Fibroblast of lung (primary cell): ENCODE results near the gene GTSF1L.

Experiments
- CTCF ChIP-seq, 2 donors: IDR thresholded peaks in 1 of 2; conservative IDR thresholded peaks in 1 of 2; 1 replicate in 1 of 2; 2 replicates in 1 of 2; pipeline ENCODE4 v1.5.1; 2011 to 2012; ENCODE audit warnings: low read length in 2 of 2, control low read depth in 1 of 2, inconsistent platforms in 1 of 2, low read depth in 1 of 2, mild to moderate bottlenecking in 1 of 2
- EZH2 ChIP-seq: IDR thresholded peaks from 2 replicates; pipeline ENCODE4 v1.5.1; 2012; ENCODE audit warnings: low read length, control low read depth, mild to moderate bottlenecking; ENCODE audit errors: missing control alignments

- no peak for TF ChIP-seq CTCF (conservative IDR thresholded peaks at IDR 0.05 in 1 of 2, IDR thresholded peaks at IDR 0.05 in 1 of 2; ENCODE audit: low read depth in 1 of 2, low read length in 2 of 2)
- no peak for TF ChIP-seq EZH2
Measured at GRCh38 chr20:43740642-43741041, 13.8 kb upstream of the GTSF1L start.
